Spleen (tissue), 7 donors: ENCODE results near the gene GAGE10.

Experiments used
- CTCF ChIP-seq, 11 experiments: fragments of 200-600 bp in 7 of 11; fragments of 450-650 bp in 4 of 11; sonication (generic) in 4 of 11; IDR thresholded peaks in 8 of 11; conservative IDR thresholded peaks in 3 of 11; 1 replicate in 7 of 11; 2 replicates in 4 of 11; pipeline versions ENCODE4 v1.4.0 to v1.8.0; 2016 to 2021; ENCODE audit warnings: antibody characterized with exemption in 11 of 11, inconsistent platforms in 4 of 11, mild to moderate bottlenecking in 1 of 11
- POLR2A ChIP-seq, 3 donors: fragments of 450-650 bp; IDR thresholded peaks; one replicate each; pipeline ENCODE4 v1.5.1; 2017; ENCODE audit warnings: antibody characterized with exemption in 3 of 3, mild to moderate bottlenecking in 1 of 3
- donor health status: DM: no; HTN: no; CAD: no; lungs with moderate emphysema.
- donor health status: DM: no; HTN: no; CAD: no.
- donor health status: DM: no; HTN: no; CAD: no.

- no peak for TF ChIP-seq POLR2A (IDR thresholded peaks at IDR 0.05)
- no peak for TF ChIP-seq CTCF (IDR thresholded peaks at IDR 0.05 in 8 of 11, conservative IDR thresholded peaks at IDR 0.05 in 3 of 11)
Measured at GRCh38 chrX:49278081-49278480, 25.4 kb upstream of the GAGE10 start.
